Kasumi-1 (cell line): ENCODE data around the gene PCDHGA1.
"Not testable (repeated sequence)": the region's sequence is repeated elsewhere in the genome, so short reads cannot be mapped to it uniquely, and the experiment has no call there.

Source experiments
- DNase-seq, 2 experiments: peaks; one replicate each; lab custom pipeline; 2025; lab: John Stamatoyannopoulos, UW

The PCDHGA1 gene

GRCh38 chr5:141349917-141350619, 19.8 kb downstream of the PCDHGA1 start, which contains the start of gene PCDHGB1:
PCDHGB1 (plus strand) TSS chr5:141350099; CDS start chr5:141350261, 162 bp downstream.
- DNase-seq: no peak

GRCh38 chr5:141351591-141351990, 21.3 kb downstream of the PCDHGA1 start:
- DNase-seq: no peak

- DNase-seq: no peak
These were observed 24.7 kb downstream of the PCDHGA1 start, which contains the start of gene PCDHGA4 for GRCh38 chr5:141354900-141355469. PCDHGA4 (plus strand) TSS chr5:141355021; CDS start chr5:141355108, 87 bp downstream.

- no peak for DNase-seq
These were observed 25.3 kb downstream of the PCDHGA1 start for GRCh38 chr5:141355641-141356040.

GRCh38 chr5:141356133-141356532, 25.8 kb downstream of the PCDHGA1 start:
- no peak for DNase-seq

- DNase-seq: no peak
These were observed 26.6 kb downstream of the PCDHGA1 start for GRCh38 chr5:141356950-141357349.

GRCh38 chr5:141359790-141360426, 29.6 kb downstream of the PCDHGA1 start, which contains the start of gene PCDHGB2:
PCDHGB2 (plus strand) TSS chr5:141359994; CDS start chr5:141360136, 142 bp downstream.
- no peak for DNase-seq

- DNase-seq: no peak
These were observed 30.4 kb downstream of the PCDHGA1 start for GRCh38 chr5:141360685-141361084.

GRCh38 chr5:141362719-141363118, 32.4 kb downstream of the PCDHGA1 start:
- DNase-seq: no peak

GRCh38 chr5:141363952-141364660, 33.8 kb downstream of the PCDHGA1 start, which contains the start of gene PCDHGA5:
PCDHGA5 (plus strand) TSS chr5:141364162; CDS start chr5:141364331, 169 bp downstream.
- no peak for DNase-seq

- DNase-seq: no peak
These were observed 35.9 kb downstream of the PCDHGA1 start for GRCh38 chr5:141366016-141366896.

GRCh38 chr5:141369994-141370848, 39.9 kb downstream of the PCDHGA1 start, which contains the start of gene PCDHGB3:
PCDHGB3 (plus strand) TSS chr5:141370242; CDS start chr5:141370395, 153 bp downstream.
- no peak for DNase-seq

GRCh38 chr5:141371572-141372475, 41.5 kb downstream of the PCDHGA1 start:
- no peak for DNase-seq

- no peak for DNase-seq
These were observed 43.5 kb downstream of the PCDHGA1 start, which contains the start of gene PCDHGA6 for GRCh38 chr5:141373673-141374317. PCDHGA6 (plus strand) TSS chr5:141373891; CDS start chr5:141374084, 193 bp downstream.

GRCh38 chr5:141374627-141375026, 44.3 kb downstream of the PCDHGA1 start:
- DNase-seq: no peak

GRCh38 chr5:141375444-141376155, 45.3 kb downstream of the PCDHGA1 start:
- DNase-seq: not testable (repeated sequence)

- DNase-seq: no peak
These were observed 52.4 kb downstream of the PCDHGA1 start, which contains the start of gene PCDHGA7 for GRCh38 chr5:141382469-141383294. PCDHGA7 (plus strand) TSS chr5:141382742; CDS start chr5:141382900, 158 bp downstream.
